ENCODE data around the gene ABCA2. TPM values are rescaled to one million over a fixed set of nuclear protein-coding genes. Genes with fewer than 3 reads are reported as not detected.
A peak's percentile ranks its signal among the peaks of the same experiment; 100 is the strongest.

The ABCA2 gene
- total RNA-seq, 1 donor: 14.7 TPM

DNA sequence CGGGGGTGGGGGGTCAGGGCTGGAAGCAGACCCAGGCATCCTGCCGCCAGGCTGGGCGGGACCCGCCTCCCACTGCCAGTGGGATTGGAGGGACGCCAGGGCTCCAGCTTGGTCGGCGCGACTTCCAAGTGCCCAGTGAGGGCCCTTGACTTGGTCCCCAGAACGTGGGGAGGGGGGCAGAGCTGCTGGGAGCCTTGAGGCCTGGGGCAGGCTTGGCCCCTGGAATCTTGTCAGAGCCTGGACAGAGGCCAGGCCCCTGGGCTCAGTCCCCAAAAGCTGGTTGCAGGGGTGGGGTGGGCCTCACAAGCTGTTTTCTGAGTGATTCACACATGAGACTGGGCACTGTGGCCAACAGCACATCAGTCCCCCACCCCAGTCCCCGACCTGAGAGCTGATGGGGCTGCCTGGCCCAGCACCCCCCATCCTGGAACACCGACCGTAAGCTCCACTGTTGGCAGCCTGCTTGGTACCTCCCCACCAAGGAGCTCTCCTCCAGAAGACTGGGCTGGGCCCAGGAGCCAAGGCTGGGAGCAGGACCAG is 32.2 kb downstream of the ABCA2 start:
- Histone ChIP-seq H3K4me1 (ENCODE audit: insufficient read depth, low read length) (peaks cover 77% of the 10 kb centered on the region), H3K9me3 (ENCODE audit: low read depth, low read length) (no peaks in the 10 kb centered on the region), H3K4me3 (ENCODE audit: low read length) (peak overlapping the region; percentile 2), H3K27me3 (ENCODE audit: insufficient read depth, low read length) (no peaks in the 10 kb centered on the region)

DNA sequence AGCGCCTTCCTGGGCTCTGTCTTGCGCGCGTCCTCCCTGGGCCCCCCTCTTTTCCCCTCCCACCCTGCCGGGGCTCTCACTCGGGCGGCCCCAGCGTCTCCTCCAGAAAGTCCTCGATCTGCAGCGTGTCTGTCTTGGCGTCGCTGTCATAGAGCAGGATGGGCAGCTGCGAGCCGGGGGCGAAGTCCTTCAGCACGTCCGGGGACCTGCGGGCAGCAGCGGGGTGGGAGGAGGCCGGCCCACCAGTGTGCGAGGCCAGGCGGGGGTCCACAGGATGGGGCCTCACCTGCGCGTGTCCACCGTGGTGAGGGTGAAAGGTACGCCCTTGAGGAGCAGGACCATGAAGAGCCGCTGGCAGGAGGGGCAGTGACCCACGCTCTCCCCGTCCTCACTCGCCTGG is 32.7 kb downstream of the ABCA2 start:
- Histone ChIP-seq H3K4me1 (ENCODE audit: insufficient read depth, low read length) (peaks cover 73% of the 10 kb centered on the region), H3K4me3 (ENCODE audit: low read length) (no peak overlapping the region), H3K9me3 (ENCODE audit: low read depth, low read length) (no peaks in the 10 kb centered on the region), H3K27me3 (ENCODE audit: insufficient read depth, low read length) (no peaks in the 10 kb centered on the region)

DNA sequence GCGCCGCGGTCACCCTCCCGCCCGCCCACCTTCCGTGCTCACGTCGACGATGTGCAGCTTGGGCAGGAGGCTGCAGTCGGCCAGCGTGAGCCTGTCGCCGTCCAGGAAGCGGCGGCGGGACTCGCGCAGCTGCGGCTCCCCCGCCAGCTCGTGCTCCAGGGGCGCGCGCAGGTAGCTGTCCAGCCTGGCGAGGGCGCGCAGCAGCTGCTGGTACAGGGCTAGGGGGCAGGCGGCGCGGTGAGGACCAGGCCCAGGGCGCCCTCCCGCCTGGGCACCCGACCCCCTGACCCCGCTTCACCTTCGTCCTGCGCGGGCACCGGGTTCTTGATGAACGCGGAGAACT is 33.2 kb downstream of the ABCA2 start:
- Histone ChIP-seq H3K4me3 (ENCODE audit: low read length) (no peak overlapping the region), H3K27me3 (ENCODE audit: insufficient read depth, low read length) (no peaks in the 10 kb centered on the region), H3K9me3 (ENCODE audit: low read depth, low read length) (no peaks in the 10 kb centered on the region), H3K4me1 (ENCODE audit: insufficient read depth, low read length) (peaks cover 68% of the 10 kb centered on the region)

DNA sequence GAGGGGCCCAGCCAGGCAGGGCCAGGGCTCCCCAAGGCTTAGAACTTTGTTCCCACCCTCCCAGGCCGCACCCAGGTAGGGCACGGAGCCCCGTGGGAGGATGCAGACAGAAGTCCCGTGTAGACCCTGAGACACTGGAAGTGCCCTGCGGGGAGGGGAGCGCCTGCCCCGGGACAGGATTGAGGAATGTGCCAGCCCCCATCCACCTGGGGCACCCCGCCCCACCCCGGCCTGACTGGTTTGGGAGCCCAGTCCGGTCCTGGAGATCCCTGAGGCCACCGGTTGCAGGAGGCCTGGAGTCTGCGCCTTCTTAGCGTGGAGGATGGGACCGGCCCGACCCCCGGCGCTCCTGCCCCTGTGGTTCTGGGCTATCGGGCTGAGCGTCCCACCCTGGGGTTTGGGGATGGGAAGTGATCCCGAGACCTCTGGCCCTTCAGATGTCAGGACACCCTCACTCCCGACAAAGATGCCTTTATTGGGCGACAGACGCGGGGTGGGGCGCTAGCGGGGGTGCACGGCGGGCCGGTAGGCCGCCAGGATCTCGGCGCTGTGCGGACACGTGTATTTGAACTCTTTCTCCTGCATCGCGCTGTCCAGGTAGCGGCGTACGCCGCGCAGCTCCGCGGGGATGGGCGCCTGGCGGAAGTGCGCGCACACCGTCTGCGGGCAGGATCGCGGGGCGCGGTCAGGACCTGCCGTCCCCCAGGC is 33.7 kb downstream of the ABCA2 start:
- no peaks in the 10 kb centered on the region for H3K9me3 ChIP-seq (ENCODE audit: low read depth, low read length)
- H3K4me3 ChIP-seq (ENCODE audit: low read length): no peak overlapping the region
- peaks cover 63% of the 10 kb centered on the region for H3K4me1 ChIP-seq (ENCODE audit: insufficient read depth, low read length)
- no peaks in the 10 kb centered on the region for H3K27me3 ChIP-seq (ENCODE audit: insufficient read depth, low read length)

DNA sequence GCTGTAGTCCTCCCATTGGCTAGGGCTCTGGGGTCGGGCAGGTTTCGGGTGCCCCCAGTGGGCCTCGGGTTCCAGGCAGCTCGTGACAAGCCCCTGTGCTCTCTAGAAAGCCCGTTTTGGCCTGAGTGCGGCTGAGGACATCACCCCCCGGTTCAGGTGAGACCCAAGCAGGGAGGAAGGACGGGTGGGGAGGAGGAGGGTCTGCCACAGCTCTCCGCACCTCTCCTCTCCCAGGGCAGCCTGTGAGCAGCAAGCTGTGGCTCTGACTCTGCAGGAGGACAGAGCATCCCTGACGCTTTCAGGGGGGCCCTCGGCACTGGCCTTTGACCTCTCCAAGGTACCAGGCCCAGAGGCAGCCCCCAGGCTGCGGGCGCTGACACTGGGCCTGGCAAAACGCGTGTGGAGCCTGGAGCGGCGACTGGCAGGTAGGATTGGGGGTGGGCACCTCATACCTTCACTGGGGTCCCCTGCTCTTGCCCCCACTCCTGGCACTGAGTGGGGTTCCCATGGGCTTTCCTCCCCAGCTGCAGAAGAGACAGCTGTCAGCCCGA is 35.1 kb downstream of the ABCA2 start:
- Histone ChIP-seq H3K4me1 (ENCODE audit: insufficient read depth, low read length) (peaks cover 48% of the 10 kb centered on the region), H3K27me3 (ENCODE audit: insufficient read depth, low read length) (no peaks in the 10 kb centered on the region), H3K9me3 (ENCODE audit: low read depth, low read length) (no peaks in the 10 kb centered on the region), H3K4me3 (ENCODE audit: low read length) (peak overlapping the region; percentile 61)

DNA sequence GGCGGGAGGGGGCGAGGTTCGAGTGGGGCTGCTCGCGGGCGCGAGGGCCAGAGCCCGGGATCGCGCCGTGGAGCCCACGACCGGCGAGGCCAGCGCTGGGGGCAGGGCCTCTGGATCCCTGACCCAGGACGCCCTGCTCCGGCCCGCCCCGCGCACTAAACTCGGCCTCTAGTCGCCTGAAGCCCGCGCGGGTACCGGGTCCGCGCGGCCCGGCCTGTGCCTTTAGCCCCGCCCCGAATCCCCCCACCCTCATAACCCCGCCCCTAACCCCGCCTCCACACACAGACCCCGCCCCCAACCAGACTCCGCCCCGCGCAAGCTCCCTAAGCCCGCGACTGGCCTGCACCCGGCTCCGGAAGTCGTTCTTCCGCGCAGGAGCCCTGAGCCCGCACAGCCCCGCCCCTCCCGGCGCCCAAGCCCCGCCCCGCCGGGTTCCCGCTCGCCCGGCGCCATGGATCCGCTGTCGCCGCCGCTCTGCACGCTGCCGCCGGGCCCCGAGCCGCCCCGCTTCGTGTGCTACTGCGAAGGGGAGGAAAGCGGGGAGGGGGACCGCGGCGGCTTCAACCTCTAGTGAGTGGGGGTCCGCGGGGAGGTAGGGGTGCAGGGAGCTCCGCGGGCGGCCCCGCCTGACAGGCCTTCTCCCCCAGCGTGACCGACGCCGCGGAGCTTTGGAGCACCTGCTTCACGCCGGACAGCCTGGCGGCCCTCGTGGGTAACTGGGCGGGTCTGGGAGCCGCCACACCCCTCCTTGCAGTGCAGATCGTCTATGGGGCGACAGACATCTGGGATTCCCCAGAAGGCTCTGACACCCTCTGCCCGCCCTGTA is 35.8 kb downstream of the ABCA2 start, which contains the start of gene PAXX:
Gene PAXX, plus strand, starts transcription at position 430 of the 826 bp plus-strand sequence. Its CDS starts 22 bp downstream, at position 452.
- Histone ChIP-seq H3K9me3 (ENCODE audit: low read depth, low read length) (no peaks in the 10 kb centered on the region), H3K4me1 (ENCODE audit: insufficient read depth, low read length) (peaks cover 41% of the 10 kb centered on the region), H3K4me3 (ENCODE audit: low read length) (peak within 1 kb of the TSS; percentile 61), H3K27me3 (ENCODE audit: insufficient read depth, low read length) (no peaks in the 10 kb centered on the region)

DNA sequence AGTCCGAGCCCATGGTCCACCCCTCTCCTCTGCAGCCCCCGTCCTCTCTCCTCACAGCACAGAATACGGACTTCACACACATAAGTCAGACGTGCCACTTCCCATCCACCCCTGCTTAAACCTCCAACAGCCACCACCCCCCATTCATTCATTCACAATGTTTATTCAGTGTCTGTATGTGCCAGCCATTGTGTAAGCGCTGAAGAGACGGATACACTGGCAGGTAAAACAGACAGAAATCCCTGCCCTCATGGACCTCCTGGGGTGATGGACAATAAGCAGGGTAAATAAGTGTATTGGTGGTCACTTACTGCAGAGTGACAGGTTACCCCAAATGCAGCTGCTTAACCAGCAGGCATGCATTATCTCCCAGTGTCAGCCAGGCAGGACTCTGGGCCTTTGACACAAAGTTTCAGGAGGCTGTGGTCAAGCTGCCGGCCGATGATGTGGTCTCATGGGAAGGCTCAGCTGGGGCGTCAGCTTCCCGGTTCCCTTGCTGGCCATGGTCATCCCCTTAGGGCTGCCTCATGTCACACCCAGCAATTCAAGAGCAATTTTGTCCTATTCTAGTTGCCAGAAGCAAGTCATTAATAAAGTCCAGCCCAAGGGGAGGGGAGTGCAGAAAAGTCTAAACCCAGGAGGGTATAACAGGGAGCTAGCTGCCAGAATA is 37.7 kb downstream of the ABCA2 start:
- Histone ChIP-seq H3K27me3 (ENCODE audit: insufficient read depth, low read length) (peaks cover 3% of the 10 kb centered on the region), H3K4me1 (ENCODE audit: insufficient read depth, low read length) (peaks cover 27% of the 10 kb centered on the region), H3K9me3 (ENCODE audit: low read depth, low read length) (no peaks in the 10 kb centered on the region), H3K4me3 (ENCODE audit: low read length) (no peak overlapping the region)

DNA sequence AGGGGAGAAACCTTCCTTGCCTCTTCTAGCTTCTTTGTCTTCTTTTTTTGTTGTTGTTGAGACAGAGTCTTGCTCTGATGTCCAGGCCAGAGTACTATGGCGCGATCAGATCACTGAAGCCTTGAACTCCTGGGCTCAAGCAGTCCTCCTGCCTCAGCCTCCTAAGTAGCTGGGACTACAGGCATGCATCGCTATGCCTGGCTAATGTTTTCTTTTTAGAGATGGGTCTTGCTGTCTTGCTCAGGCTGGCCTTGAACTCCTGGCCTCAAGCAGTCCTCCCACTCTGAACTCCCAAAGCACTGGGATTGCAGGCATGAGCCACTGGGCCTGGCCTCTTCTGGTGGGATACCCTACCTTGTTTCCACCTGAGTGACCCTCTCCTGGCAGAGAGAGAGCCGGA is 39.2 kb downstream of the ABCA2 start:
- Histone ChIP-seq H3K4me3 (ENCODE audit: low read length) (no peak overlapping the region), H3K27me3 (ENCODE audit: insufficient read depth, low read length) (peaks cover 12% of the 10 kb centered on the region), H3K9me3 (ENCODE audit: low read depth, low read length) (no peaks in the 10 kb centered on the region), H3K4me1 (ENCODE audit: insufficient read depth, low read length) (peaks cover 20% of the 10 kb centered on the region)

DNA sequence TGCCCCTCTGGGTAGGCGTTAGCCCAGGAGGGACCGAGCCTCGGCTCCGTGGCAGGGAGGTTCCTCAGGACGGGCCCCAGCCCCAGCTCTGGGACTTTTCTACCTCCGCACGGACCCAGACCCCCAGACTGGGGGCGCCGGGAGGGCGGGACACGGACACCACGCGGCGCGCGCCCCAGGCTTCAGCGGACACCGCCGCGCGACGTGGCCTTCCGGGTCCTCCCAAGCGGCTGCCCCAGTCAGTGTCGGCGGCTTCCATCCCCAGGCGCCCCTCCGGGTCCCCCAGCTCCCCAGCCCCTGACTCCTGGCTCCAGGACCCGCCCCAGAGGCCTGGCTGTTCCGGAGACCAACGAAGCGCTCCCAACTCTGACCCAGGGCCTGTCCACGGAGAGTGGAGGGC is 42.2 kb downstream of the ABCA2 start:
- no peak overlapping the region for H3K4me3 ChIP-seq (ENCODE audit: low read length)
- H3K4me1 ChIP-seq (ENCODE audit: insufficient read depth, low read length): no peaks in the 10 kb centered on the region
- no peaks in the 10 kb centered on the region for H3K9me3 ChIP-seq (ENCODE audit: low read depth, low read length)
- peaks cover 16% of the 10 kb centered on the region for H3K27me3 ChIP-seq (ENCODE audit: insufficient read depth, low read length)

DNA sequence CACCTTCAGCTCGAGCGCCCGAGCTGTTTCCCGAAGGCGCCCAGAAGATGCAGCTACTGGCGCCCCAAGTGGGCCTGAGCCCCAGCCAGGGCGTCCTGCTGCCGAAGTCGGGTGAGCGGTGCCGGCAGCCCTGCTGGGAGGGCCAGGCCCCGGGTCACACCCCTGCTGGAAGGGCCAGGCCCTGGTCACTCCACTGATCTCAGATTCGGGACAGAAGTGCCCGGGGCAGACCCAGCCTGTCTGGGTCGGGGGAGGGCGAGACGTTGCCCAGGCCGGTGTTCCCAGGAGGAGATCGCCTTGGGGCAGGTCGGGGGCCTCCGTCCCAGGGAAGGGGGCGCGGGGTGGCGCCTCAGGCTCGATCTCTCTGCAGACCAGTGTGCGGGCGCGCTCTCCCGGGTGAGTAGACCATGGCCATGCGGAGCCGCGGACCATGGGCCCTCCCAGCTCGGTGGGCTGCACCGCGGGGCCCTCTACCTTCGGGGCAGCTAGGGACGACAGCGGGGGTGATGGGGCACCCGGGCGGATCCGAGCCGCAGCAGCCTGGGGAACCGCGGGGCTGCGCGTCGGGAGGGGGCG is 42.9 kb downstream of the ABCA2 start:
- Histone ChIP-seq H3K4me1 (ENCODE audit: insufficient read depth, low read length) (no peaks in the 10 kb centered on the region), H3K9me3 (ENCODE audit: low read depth, low read length) (no peaks in the 10 kb centered on the region), H3K27me3 (ENCODE audit: insufficient read depth, low read length) (peaks cover 16% of the 10 kb centered on the region), H3K4me3 (ENCODE audit: low read length) (no peak overlapping the region)

DNA sequence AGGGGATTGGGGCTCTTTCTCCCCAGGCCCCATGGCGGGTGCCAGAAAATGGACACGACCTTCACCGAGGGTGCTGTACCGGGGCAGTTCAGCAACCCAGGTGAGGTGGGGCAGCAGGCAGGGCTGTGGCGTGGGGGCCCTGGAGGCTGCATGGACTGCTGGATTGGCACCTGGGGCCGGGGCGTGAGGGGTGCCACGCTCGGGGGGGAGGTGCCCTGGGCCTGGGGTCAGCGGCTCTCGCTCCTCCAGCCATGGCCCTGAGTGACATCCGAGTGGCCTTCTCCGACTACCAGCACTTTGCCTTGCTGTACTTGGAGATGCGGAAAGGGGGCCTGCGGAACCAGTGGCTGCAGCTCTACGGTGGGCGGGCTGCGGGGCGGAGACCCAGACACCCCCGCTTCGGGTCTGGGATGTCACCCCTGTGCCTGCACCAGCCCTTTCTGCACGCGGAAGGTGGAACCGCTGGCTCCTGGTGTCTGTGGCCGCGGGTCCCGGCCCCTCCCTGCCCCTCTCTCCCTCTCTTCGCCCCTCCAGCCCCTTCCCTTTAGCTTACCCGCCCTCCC is 43.5 kb downstream of the ABCA2 start:
- H3K4me1 ChIP-seq (ENCODE audit: insufficient read depth, low read length): no peaks in the 10 kb centered on the region
- no peak overlapping the region for H3K4me3 ChIP-seq (ENCODE audit: low read length)
- H3K9me3 ChIP-seq (ENCODE audit: low read depth, low read length): no peaks in the 10 kb centered on the region
- peaks cover 16% of the 10 kb centered on the region for H3K27me3 ChIP-seq (ENCODE audit: insufficient read depth, low read length)

DNA sequence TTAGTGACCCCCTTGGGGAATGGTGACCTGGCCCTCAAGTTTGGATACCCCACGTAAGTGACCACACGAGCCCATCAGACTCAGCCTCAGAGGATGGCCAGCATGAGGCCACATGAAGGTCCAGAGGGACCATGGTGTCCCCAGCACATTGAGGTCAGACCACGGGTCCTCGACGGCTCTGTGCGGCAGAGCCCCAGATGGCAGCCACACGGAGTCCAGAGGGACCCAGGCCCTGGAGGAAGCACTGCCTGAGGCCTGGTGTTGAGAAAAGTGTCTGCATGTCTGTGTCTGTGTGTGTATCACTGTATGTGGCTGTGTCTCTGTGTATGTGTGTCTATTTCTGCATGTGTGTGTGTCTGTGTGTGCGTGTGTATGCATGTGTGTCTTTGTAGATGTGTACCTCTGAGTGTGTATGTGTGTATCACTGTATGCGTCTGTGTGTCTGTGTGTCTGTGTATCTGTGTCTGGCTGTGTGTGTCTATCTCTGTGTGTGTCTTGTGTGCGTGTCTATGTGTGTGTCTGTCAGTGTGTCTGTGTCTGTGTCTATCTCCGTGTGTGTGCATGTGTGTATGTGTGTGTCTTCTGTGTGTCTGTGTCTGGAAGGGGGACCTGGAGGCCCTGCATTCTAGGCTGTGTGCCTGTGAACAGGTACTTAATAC is 44.3 kb downstream of the ABCA2 start:
- no peaks in the 10 kb centered on the region for H3K4me1 ChIP-seq (ENCODE audit: insufficient read depth, low read length)
- H3K27me3 ChIP-seq (ENCODE audit: insufficient read depth, low read length): peaks cover 16% of the 10 kb centered on the region
- H3K4me3 ChIP-seq (ENCODE audit: low read length): no peak overlapping the region
- H3K9me3 ChIP-seq (ENCODE audit: low read depth, low read length): no peaks in the 10 kb centered on the region

DNA sequence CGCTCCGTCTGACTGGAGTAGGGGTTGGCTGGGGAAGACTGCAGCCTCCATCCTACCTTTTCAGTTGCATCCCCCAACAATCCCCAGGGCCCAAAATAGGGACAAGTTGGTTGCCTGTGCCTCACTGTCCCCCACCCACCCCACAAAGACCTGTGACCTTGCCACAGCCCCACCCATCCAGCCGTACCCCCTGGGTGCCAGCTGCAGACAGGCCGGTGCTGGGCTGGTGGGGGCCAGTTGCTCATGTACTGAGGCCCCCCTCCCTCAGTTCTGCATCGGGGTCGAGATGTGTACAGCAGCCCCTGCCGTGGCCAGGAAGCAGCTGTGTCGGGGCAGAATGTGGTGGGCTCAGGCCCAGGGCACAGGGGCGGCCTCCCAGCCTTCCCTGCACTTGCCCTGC is 44.9 kb downstream of the ABCA2 start:
- peaks cover 16% of the 10 kb centered on the region for H3K27me3 ChIP-seq (ENCODE audit: insufficient read depth, low read length)
- H3K9me3 ChIP-seq (ENCODE audit: low read depth, low read length): no peaks in the 10 kb centered on the region
- no peak overlapping the region for H3K4me3 ChIP-seq (ENCODE audit: low read length)
- H3K4me1 ChIP-seq (ENCODE audit: insufficient read depth, low read length): peaks cover under 1% of the 10 kb centered on the region

All from mononuclear cell (primary cell).